ENCODE results near the gene ARID5B. TPM values are rescaled to one million over a fixed set of nuclear protein-coding genes. Genes with fewer than 3 reads are reported as not detected.

The ARID5B gene
- total and polyA plus RNA-seq, 2 of the 4 experiments (the other 2 are of a cell fraction) = 41.0 to 125 TPM

DNA sequence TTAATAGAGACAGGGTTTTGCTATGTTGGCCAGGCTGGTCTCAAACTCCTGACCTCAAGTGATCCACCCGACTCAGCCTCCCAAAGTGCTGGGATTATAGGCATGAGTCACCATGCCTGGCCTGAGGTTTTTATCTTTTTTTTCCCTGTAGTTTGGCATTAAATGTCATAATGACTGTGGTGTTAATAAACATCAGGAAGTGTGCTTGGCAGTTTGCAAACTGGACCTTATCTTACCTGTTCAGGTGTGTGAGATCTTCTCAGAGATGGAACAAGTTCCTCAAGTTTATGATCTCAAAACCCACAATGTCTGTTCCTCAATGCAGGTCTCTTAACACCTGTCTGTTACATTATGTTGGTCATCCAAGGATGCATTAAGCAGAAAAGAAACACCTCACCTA is 80.0 kb downstream of the ARID5B start:
- no peak overlapping the region for H2BK120ac ChIP-seq (ENCODE audit: low read depth, low read length)
- dilution Hi-C loops (cut with HindIII; ENCODE audit: low sequenced_read_pairs, unreplicated experiment) (no loop called here), in situ Hi-C loops (cut with MboI; ENCODE audit: low sequenced_read_pairs) (no loop called here), intact Hi-C loops (cut with micrococcal nuclease) (no loop called here)
- H3K9ac ChIP-seq (ENCODE audit: low read depth, low read length) = no peak overlapping the region
- ChIA-PET POLR2A (ENCODE audit: unreplicated experiment) (no interaction called here), CTCF (interaction anchor here (0.7 kb wide), 2 partner anchors 79 to 1739 kb away, joined by 3 read pairs; no protein-coding TSS in a partner anchor)
- no peak overlapping the region for H3K56ac ChIP-seq (ENCODE audit: extremely low read depth, insufficient read depth, low read length)
- H4K5ac ChIP-seq (ENCODE audit: low read depth, low read length) = no peak overlapping the region
- no peak overlapping the region for H4K91ac ChIP-seq (ENCODE audit: insufficient read depth, low read depth, low read length)
- peaks cover 57% of the 10 kb centered on the region; the same call in 1 of the 2 replicates for H4K20me1 ChIP-seq (ENCODE audit: insufficient read depth, low read length)
- ATAC-seq (ENCODE audit: low read depth) (peak; percentile 18; the same call in 1 of the 2 replicates), DNase-seq (no peak)
- H3K4ac ChIP-seq (ENCODE audit: low read depth, low read length) = no peak overlapping the region
- no peaks in the 10 kb centered on the region for H3K9me3 ChIP-seq (ENCODE audit: control insufficient read depth, insufficient read depth, low read length)
- no peak overlapping the region for H2BK15ac ChIP-seq (ENCODE audit: low read depth, low read length)
- H4K8ac ChIP-seq (ENCODE audit: low read depth in 2 of 2, low read length in 2 of 2) = no peak overlapping the region
- no TSS peak for BruUV-seq (replicated peaks)
- no peak overlapping the region for H3K18ac ChIP-seq (ENCODE audit: low read depth, low read length)
- peaks cover 19% of the 10 kb centered on the region for H3K9me1 ChIP-seq (ENCODE audit: insufficient read depth, low read length)
- WGBS, 2 experiments (ENCODE audit: extremely low coverage in 2 of 2, insufficient read length in 1 of 2) = no CpG with 5 or more reads among the region's 1 CpG
- H3K36me3 ChIP-seq (ENCODE audit: control insufficient read depth, insufficient read depth, low read length) = peaks cover 14% of the 10 kb centered on the region
- no peak overlapping the region for H3K27ac ChIP-seq (ENCODE audit: insufficient read depth, low read length)
- H2BK20ac ChIP-seq (ENCODE audit: low read depth, low read length) = no peak overlapping the region
- peaks cover 70 to 73% of the 10 kb centered on the region in 2 experiments for H3K79me1 ChIP-seq (ENCODE audit: low read depth in 1 of 2, low read length in 2 of 2)
- no peak overlapping the region for H3K4me3 ChIP-seq (ENCODE audit: insufficient read depth, low read depth, low read length)
- no peak overlapping the region for H2AFZ ChIP-seq (replicated peaks; ENCODE audit: low read length, poor library complexity)
- TF ChIP-seq MAZ (IDR thresholded peaks at IDR 0.05; ENCODE audit: borderline replicate concordance, low read depth, low read length) = no peak
- no peak for TF ChIP-seq BHLHE40 (IDR thresholded peaks at IDR 0.05; ENCODE audit: low read depth, low read length)
- TF ChIP-seq, protein P1, sequence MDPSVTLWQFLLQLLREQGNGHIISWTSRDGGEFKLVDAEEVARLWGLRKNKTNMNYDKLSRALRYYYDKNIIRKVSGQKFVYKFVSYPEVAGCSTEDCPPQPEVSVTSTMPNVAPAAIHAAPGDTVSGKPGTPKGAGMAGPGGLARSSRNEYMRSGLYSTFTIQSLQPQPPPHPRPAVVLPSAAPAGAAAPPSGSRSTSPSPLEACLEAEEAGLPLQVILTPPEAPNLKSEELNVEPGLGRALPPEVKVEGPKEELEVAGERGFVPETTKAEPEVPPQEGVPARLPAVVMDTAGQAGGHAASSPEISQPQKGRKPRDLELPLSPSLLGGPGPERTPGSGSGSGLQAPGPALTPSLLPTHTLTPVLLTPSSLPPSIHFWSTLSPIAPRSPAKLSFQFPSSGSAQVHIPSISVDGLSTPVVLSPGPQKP (IDR thresholded peaks at IDR 0.05; ENCODE audit: borderline replicate concordance, low read depth, low read length) = no peak
- TF ChIP-seq CEBPB (IDR thresholded peaks at IDR 0.05; ENCODE audit: low read depth, low read length) = no peak
- TF ChIP-seq MAFK (IDR thresholded peaks at IDR 0.05; ENCODE audit: low read depth, low read length) = no peak
- no peak overlapping the region for H2AK9ac ChIP-seq (replicated peaks; ENCODE audit: low read depth, low read length, poor library complexity)
- no peak overlapping the region for H3K4me2 ChIP-seq (ENCODE audit: low read depth, low read length)
- no peak overlapping the region for H2AK5ac ChIP-seq (ENCODE audit: low read depth, low read length)
- no peaks in the 10 kb centered on the region for H3K27me3 ChIP-seq (ENCODE audit: control insufficient read depth, insufficient read depth, low read length)
- peaks cover 5% of the 10 kb centered on the region; the same call in 1 of the 2 replicates for H3K4me1 ChIP-seq (ENCODE audit: control insufficient read depth, insufficient read depth, low read length)
- H2BK5ac ChIP-seq (ENCODE audit: low read depth, low read length, poor library complexity, severe bottlenecking) = no peak overlapping the region
- H3K14ac ChIP-seq (replicated peaks; ENCODE audit: low read depth, low read length) = no peak overlapping the region
- no peak overlapping the region for H3K23ac ChIP-seq (ENCODE audit: low read depth, low read length)
